CD14-positive monocyte (primary cell): ENCODE results near the gene CELF5. TPM values are rescaled to one million over a fixed set of nuclear protein-coding genes. Genes with fewer than 3 reads are reported as not detected.

Source experiments
- DNase-seq, 3 donors: peaks; one replicate each; pipeline ENCODE4 v3.0.0-alpha.2; 2011 to 2022
- H2AFZ ChIP-seq: 2 replicates; pipeline ENCODE4 v1.6.0; 2012; ENCODE audit warnings: mild to moderate bottlenecking, low read depth, low read length, inconsistent platforms; ENCODE audit not compliant: insufficient read depth, poor library complexity, severe bottlenecking
- H3K27ac ChIP-seq, 2 donors: 1 replicate in 1 of 2; 2 replicates in 1 of 2; pipeline ENCODE4 v1.5.1; 2012 to 2013; ENCODE audit warnings: low read length in 2 of 2, control low read depth in 1 of 2, inconsistent platforms in 1 of 2, low read depth in 1 of 2, mild to moderate bottlenecking in 1 of 2
- H3K27me3 ChIP-seq, 2 donors: one replicate each; pipeline versions ENCODE4 v1.6.0 to v1.6.1; 2011 to 2013; ENCODE audit warnings: low read length in 2 of 2; ENCODE audit not compliant: control insufficient read depth in 2 of 2, insufficient read depth in 2 of 2
- H3K36me3 ChIP-seq, 2 donors: replicated peaks in 1 of 2; 1 replicate in 1 of 2; 2 replicates in 1 of 2; pipeline versions ENCODE4 v1.5.1 to v1.6.1; 2012 to 2013; ENCODE audit warnings: low read length in 2 of 2, control low read depth in 1 of 2, inconsistent platforms in 1 of 2, mild to moderate bottlenecking in 1 of 2; ENCODE audit not compliant: insufficient read depth in 2 of 2, control insufficient read depth in 1 of 2
- H3K4me1 ChIP-seq, 2 donors: 1 replicate in 1 of 2; 2 replicates in 1 of 2; pipeline versions ENCODE4 v1.5.1 to v1.6.1; 2012 to 2013; ENCODE audit warnings: low read length in 2 of 2, control low read depth in 1 of 2, inconsistent platforms in 1 of 2, mild to moderate bottlenecking in 1 of 2, moderate library complexity in 1 of 2; ENCODE audit not compliant: insufficient read depth in 2 of 2, control insufficient read depth in 1 of 2
- H3K4me2 ChIP-seq: replicated peaks from 2 replicates; pipeline ENCODE3; 2012; ENCODE audit warnings: low read length, moderate library complexity, mild to moderate bottlenecking; ENCODE audit not compliant: poor library complexity, severe bottlenecking; ENCODE audit errors: extremely low read depth
- H3K4me3 ChIP-seq, 3 experiments: fragments of 200-600 bp in 1 of 3; sonication (generic) in 1 of 3; replicated peaks in 1 of 3; 1 replicate in 2 of 3; 2 replicates in 1 of 3; pipeline ENCODE4 v1.5.1; 2011 to 2013; ENCODE audit warnings: low read length in 3 of 3, mild to moderate bottlenecking in 3 of 3, control low read depth in 2 of 3, low read depth in 2 of 3, inconsistent platforms in 1 of 3, moderate library complexity in 1 of 3
- H3K79me2 ChIP-seq: 2 replicates; pipeline ENCODE4 v1.6.0; 2012; ENCODE audit warnings: mild to moderate bottlenecking, control low read depth, inconsistent platforms, low read length, moderate library complexity; ENCODE audit not compliant: insufficient read depth
- H3K9ac ChIP-seq: 2 replicates; pipeline ENCODE4 v1.6.0; 2017; ENCODE audit warnings: low read length, mild to moderate bottlenecking; ENCODE audit not compliant: insufficient read depth, poor library complexity, severe bottlenecking
- H3K9me3 ChIP-seq, 2 donors: replicated peaks in 1 of 2; 1 replicate in 1 of 2; 2 replicates in 1 of 2; pipeline versions ENCODE4 v1.5.1 to v1.6.1; 2012 to 2013; ENCODE audit warnings: low read length in 2 of 2, control low read depth in 1 of 2; ENCODE audit not compliant: control insufficient read depth in 1 of 2, insufficient read depth in 1 of 2
- H4K20me1 ChIP-seq: 2 replicates; pipeline ENCODE4 v1.6.0; 2012; ENCODE audit warnings: mild to moderate bottlenecking, low read length, control low read depth, moderate library complexity; ENCODE audit not compliant: insufficient read depth
- H3K27ac Mint-ChIP-seq, 7 donors: one replicate each; pipeline ENCODE4 v1.8.0; 2020; ENCODE audit warnings: mild to moderate bottlenecking in 7 of 7, mixed read lengths in 7 of 7, moderate library complexity in 6 of 7, inconsistent platforms in 2 of 7
- H3K27me3 Mint-ChIP-seq, 3 donors: one replicate each; pipeline ENCODE4 v1.8.0; 2021 to 2022; ENCODE audit warnings: low read depth in 3 of 3, mild to moderate bottlenecking in 3 of 3, mixed read lengths in 3 of 3, moderate library complexity in 3 of 3, inconsistent platforms in 1 of 3
- H3K36me3 Mint-ChIP-seq, 2 donors: one replicate each; pipeline ENCODE4 v1.8.0; 2020; ENCODE audit warnings: mixed read lengths in 2 of 2, inconsistent platforms in 1 of 2, mild to moderate bottlenecking in 1 of 2
- H3K4me1 Mint-ChIP-seq: one replicate; pipeline ENCODE4 v1.8.0; 2020; ENCODE audit warnings: mild to moderate bottlenecking, mixed read lengths
- H3K4me3 Mint-ChIP-seq, 2 donors: one replicate each; pipeline ENCODE4 v1.8.0; 2020; ENCODE audit warnings: mild to moderate bottlenecking in 2 of 2, mixed read lengths in 2 of 2, moderate library complexity in 1 of 2
- H3K9me3 Mint-ChIP-seq, 7 donors: one replicate each; pipeline ENCODE4 v1.8.0; 2020 to 2022; ENCODE audit warnings: mixed read lengths in 7 of 7, mild to moderate bottlenecking in 6 of 7, moderate library complexity in 6 of 7, inconsistent platforms in 2 of 7
- CTCF ChIP-seq: fragments of 200-600 bp; IDR thresholded peaks from one replicate; pipeline ENCODE4 v1.8.0; 2022; ENCODE audit warnings: antibody characterized with exemption, mild to moderate bottlenecking
- whole genome bisulfite sequencing: methylation state at CpG from one replicate; pipeline ENCODE4 v1.1.5; 2013; ENCODE audit warnings: missing lambda C conversion rate; ENCODE audit not compliant: insufficient coverage; 5-methylcytosine and 5-hydroxymethylcytosine counted together
- intact Hi-C, 2 donors: fragments of 100-400 bp; cut with micrococcal nuclease; formaldehyde crosslinking; loops; one replicate each; pipeline versions ENCODE4 v1.15.0 to v1.15.1; 2023
- polyA plus RNA-seq, 3 donors: library from polyadenylated mRNA; depleted of rRNA in 1 of 3; unstranded in 2 of 3; stranded (reverse) in 1 of 3; fragments of 300-500 nt in 2 of 3; fragments of >200 nt in 1 of 3; fragmentation: Illumina TruSeq in 2 of 3; gene quantifications; 1 replicate in 2 of 3; 2 replicates in 1 of 3; pipeline ENCODE4 v1.2.3, GENCODE V29; 2012 to 2021

Gene CELF5
- polyA plus RNA-seq, 3 donors = not detected

- Histone ChIP-seq H4K20me1 (no peaks in the 10 kb centered on the region), H3K79me2 (no peaks in the 10 kb centered on the region), H3K36me3 (no peaks in the 10 kb centered on the region), H3K27me3 (peaks cover 10 to 46% of the 10 kb centered on the region in 2 donors), H3K9me3 (peaks cover 12 to 14% of the 10 kb centered on the region in 2 donors), H3K4me2 (no peak overlapping the region), H3K4me3 (no peak overlapping the region), H3K4me1 (peaks cover 7 to 9% of the 10 kb centered on the region in 2 donors), H3K9ac (no peak overlapping the region), H3K27ac (no peak overlapping the region), H2AFZ (no peak overlapping the region)
- peak overlapping the region in 2 of 7 donors; percentile 11 to 68 for H3K27ac Mint-ChIP-seq
- DNase-seq = no peak
- intact Hi-C loops = no loop called here
- H3K27me3 Mint-ChIP-seq = peaks cover 51 to 68% (median 61%) of the 10 kb centered on the region in 3 donors
- TF ChIP-seq CTCF = no peak
- peak overlapping the region in 1 of 2 donors; percentile 90 for H3K4me3 Mint-ChIP-seq
- peaks cover 5 to 27% (median 20%) of the 10 kb centered on the region in 7 donors for H3K9me3 Mint-ChIP-seq
- no peaks in the 10 kb centered on the region for H3K36me3 Mint-ChIP-seq
- H3K4me1 Mint-ChIP-seq = peaks cover 8% of the 10 kb centered on the region
- WGBS = 96% methylated on average over 6 of the region's 9 CpGs
Measured at GRCh38 chr19:3274245-3274941, 49.9 kb downstream of the CELF5 start.

GRCh38 chr19:3274942-3275582, 50.6 kb downstream of the CELF5 start:
- Mint-ChIP-seq H3K36me3 (no peaks in the 10 kb centered on the region), H3K4me3 (peak overlapping the region; percentile 60 to 90), H3K27ac (peak overlapping the region in 2 of 7 donors; percentile 67 to 68), H3K4me1 (peaks cover 8% of the 10 kb centered on the region), H3K9me3 (peaks cover 5 to 24% (median 16%) of the 10 kb centered on the region in 7 donors), H3K27me3 (peaks cover 45 to 66% (median 54%) of the 10 kb centered on the region in 3 donors)
- peaks cover 7 to 9% of the 10 kb centered on the region in 2 donors for H3K4me1 ChIP-seq
- 15% methylated on average over 18 of the region's 19 CpGs for WGBS
- peak overlapping the region; percentile 69 for H3K4me2 ChIP-seq
- H3K79me2 ChIP-seq = no peaks in the 10 kb centered on the region
- H3K27me3 ChIP-seq = peaks cover 6 to 39% of the 10 kb centered on the region in 2 donors
- H3K27ac ChIP-seq = no peak overlapping the region
- intact Hi-C loops = no loop called here
- no peak for DNase-seq
- H3K4me3 ChIP-seq = peak overlapping the region in 2 of 3 experiments; percentile 40 to 65
- peak overlapping the region; percentile 32 for H3K9ac ChIP-seq
- peak overlapping the region; percentile 73 for H2AFZ ChIP-seq
- no peaks in the 10 kb centered on the region for H4K20me1 ChIP-seq
- H3K36me3 ChIP-seq = no peaks in the 10 kb centered on the region
- TF ChIP-seq CTCF = no peak
- peaks cover 9 to 14% of the 10 kb centered on the region in 2 donors for H3K9me3 ChIP-seq
